ENCODE data around the gene SNRNP48. TPM values are rescaled to one million over a fixed set of nuclear protein-coding genes. Genes with fewer than 3 reads are reported as not detected.
A peak's percentile ranks its signal among the peaks of the same experiment; 100 is the strongest.

SNRNP48 gene
- total and polyA plus RNA-seq, 4 donors, result 4.6 to 23.9 (median 6.7) TPM

DNA sequence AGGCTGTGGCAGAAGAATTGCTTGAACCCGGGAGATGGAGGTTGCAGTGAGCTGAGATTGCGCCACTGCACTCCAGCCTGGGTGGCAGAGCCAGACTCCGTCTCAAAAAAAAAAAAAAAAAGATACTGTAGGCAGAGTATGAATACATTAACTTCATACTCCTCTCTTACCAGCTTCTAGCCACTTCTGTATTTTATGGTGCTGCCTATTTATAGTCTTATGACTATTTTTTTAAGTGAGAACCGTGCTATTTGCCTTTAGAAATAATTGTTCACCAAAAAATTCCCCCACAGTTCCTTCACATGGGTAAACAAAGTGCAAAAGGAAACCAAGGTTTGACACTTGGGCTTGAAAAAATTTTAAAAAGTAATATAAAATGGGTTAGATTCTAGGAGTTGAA, 1.5 kb upstream of the SNRNP48 start:
- no peak overlapping the region for H3K27ac ChIP-seq (ENCODE audit: low read depth in 1 of 2, low read length in 1 of 2)
- peaks cover 0 to 5% (median 0%) of the 10 kb centered on the region in 4 donors for H3K36me3 ChIP-seq (ENCODE audit: control insufficient read depth in 4 of 4, insufficient read depth in 4 of 4, low read length in 4 of 4)
- H3K9me3 ChIP-seq (ENCODE audit: control insufficient read depth in 4 of 4, insufficient read depth in 3 of 4, low read length in 3 of 4), result peaks cover 0 to 4% (median 0%) of the 10 kb centered on the region in 4 donors
- TF ChIP-seq, protein P1, sequence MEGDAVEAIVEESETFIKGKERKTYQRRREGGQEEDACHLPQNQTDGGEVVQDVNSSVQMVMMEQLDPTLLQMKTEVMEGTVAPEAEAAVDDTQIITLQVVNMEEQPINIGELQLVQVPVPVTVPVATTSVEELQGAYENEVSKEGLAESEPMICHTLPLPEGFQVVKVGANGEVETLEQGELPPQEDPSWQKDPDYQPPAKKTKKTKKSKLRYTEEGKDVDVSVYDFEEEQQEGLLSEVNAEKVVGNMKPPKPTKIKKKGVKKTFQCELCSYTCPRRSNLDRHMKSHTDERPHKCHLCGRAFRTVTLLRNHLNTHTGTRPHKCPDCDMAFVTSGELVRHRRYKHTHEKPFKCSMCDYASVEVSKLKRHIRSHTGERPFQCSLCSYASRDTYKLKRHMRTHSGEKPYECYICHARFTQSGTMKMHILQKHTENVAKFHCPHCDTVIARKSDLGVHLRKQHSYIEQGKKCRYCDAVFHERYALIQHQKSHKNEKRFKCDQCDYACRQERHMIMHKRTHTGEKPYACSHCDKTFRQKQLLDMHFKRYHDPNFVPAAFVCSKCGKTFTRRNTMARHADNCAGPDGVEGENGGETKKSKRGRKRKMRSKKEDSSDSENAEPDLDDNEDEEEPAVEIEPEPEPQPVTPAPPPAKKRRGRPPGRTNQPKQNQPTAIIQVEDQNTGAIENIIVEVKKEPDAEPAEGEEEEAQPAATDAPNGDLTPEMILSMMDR (IDR thresholded peaks at IDR 0.05; ENCODE audit: control extremely low read depth, extremely low read depth), result no peak
- peaks cover 0 to 2% (median 0%) of the 10 kb centered on the region in 3 donors for H3K27me3 ChIP-seq (ENCODE audit: control insufficient read depth in 3 of 3, insufficient read depth in 3 of 3, low read length in 2 of 3)
- DNase-seq (no peak), ATAC-seq (ENCODE audit: insufficient read depth, low FRiP score) (no peak)
- peaks cover 0 to 11% (median 2%) of the 10 kb centered on the region in 5 donors for H3K4me1 ChIP-seq (ENCODE audit: control insufficient read depth in 5 of 5, insufficient read depth in 5 of 5, low read length in 5 of 5)
- no peak overlapping the region for H3K4me3 ChIP-seq
- no peak overlapping the region for H3K9ac ChIP-seq (ENCODE audit: insufficient read depth in 1 of 2, low read length in 2 of 2)
- 65 to 67% methylated on average over 4 of the region's 4 CpGs for WGBS, 2 donors

DNA sequence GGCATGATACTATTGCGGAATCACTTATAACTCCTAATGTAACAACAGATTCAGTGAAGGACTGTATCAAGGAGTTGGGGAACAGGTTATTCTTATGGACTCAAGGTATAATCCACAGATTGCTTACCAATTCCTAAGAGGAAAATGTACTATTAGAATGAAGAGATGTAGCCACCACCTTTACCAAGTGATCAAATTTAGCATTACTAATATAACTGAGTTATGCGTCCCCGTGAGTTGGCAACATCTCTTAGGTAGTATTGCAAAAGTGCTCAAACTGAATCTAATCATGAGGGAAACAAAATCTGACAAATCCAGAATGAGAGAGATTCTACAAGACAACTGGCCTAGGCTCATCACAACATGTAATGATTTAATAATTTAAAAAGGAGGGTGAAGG, 777 bp upstream of the SNRNP48 start:
- Histone ChIP-seq H3K9me3 (ENCODE audit: control insufficient read depth in 4 of 4, insufficient read depth in 3 of 4, low read length in 3 of 4) (peaks cover 0 to 4% (median 0%) of the 10 kb centered on the region in 4 donors), H3K4me3 (no peak overlapping the region), H3K4me1 (ENCODE audit: control insufficient read depth in 5 of 5, insufficient read depth in 5 of 5, low read length in 5 of 5) (peaks cover 0 to 11% (median 2%) of the 10 kb centered on the region in 5 donors), H3K27me3 (ENCODE audit: control insufficient read depth in 3 of 3, insufficient read depth in 3 of 3, low read length in 2 of 3) (peaks cover 0 to 2% (median 0%) of the 10 kb centered on the region in 3 donors), H3K27ac (ENCODE audit: low read depth in 1 of 2, low read length in 1 of 2) (no peak overlapping the region), H3K36me3 (ENCODE audit: control insufficient read depth in 4 of 4, insufficient read depth in 4 of 4, low read length in 4 of 4) (peaks cover 0 to 2% (median under 1%) of the 10 kb centered on the region in 4 donors), H3K9ac (ENCODE audit: insufficient read depth in 1 of 2, low read length in 2 of 2) (peak overlapping the region in 1 of 2 donors; percentile 69)
- no peak for DNase-seq
- WGBS, 2 donors, result 79 to 81% methylated on average over 3 of the region's 3 CpGs
- TF ChIP-seq, protein P1 (IDR thresholded peaks at IDR 0.05; ENCODE audit: control extremely low read depth, extremely low read depth), result no peak
- no peak for ATAC-seq (ENCODE audit: insufficient read depth, low FRiP score)

DNA sequence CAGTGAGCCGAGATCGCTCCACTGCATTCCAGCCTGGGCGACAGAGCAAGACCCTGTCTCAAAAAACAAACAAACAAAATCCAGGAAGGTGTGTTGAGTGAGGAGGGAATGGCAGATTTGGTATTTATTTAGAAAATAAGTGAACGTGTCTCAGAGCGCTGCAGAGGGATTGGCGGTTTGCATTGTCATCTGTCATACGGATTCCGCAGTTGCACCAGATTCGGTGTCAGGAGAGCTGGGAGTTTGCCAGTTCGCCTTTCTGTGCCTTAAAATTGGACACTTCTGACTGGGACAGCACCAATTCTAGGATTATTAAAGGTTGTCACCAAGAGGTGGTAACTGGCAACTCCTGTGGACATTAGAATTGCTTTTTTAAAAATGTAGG, 912 bp downstream of the SNRNP48 start:
- TF ChIP-seq, protein P1 (IDR thresholded peaks at IDR 0.05; ENCODE audit: control extremely low read depth, extremely low read depth), result no peak
- Histone ChIP-seq H3K9me3 (ENCODE audit: control insufficient read depth in 4 of 4, insufficient read depth in 3 of 4, low read length in 3 of 4) (no peaks in the 10 kb centered on the region), H3K36me3 (ENCODE audit: control insufficient read depth in 4 of 4, insufficient read depth in 4 of 4, low read length in 4 of 4) (peaks cover 0 to 18% (median 7%) of the 10 kb centered on the region in 4 donors), H3K9ac (ENCODE audit: insufficient read depth in 1 of 2, low read length in 2 of 2) (peak overlapping the region; percentile 23 to 53), H3K4me3 (peak overlapping the region; percentile 87), H3K27me3 (ENCODE audit: control insufficient read depth in 3 of 3, insufficient read depth in 3 of 3, low read length in 2 of 3) (no peaks in the 10 kb centered on the region), H3K27ac (ENCODE audit: low read depth in 1 of 2, low read length in 1 of 2) (peak overlapping the region in 1 of 2 donors; percentile 87), H3K4me1 (ENCODE audit: control insufficient read depth in 5 of 5, insufficient read depth in 5 of 5, low read length in 5 of 5) (peaks cover 0 to 11% (median 2%) of the 10 kb centered on the region in 5 donors)
- DNase-seq, result peak in 2 of 3 donors; percentile 28 to 29
- 19 to 21% methylated on average over 10 of the region's 10 CpGs for WGBS, 2 donors
- no peak for ATAC-seq (ENCODE audit: insufficient read depth, low FRiP score)

GRCh38 chr6:7591770-7592169, 1.8 kb downstream of the SNRNP48 start:
- no peak for ATAC-seq (ENCODE audit: insufficient read depth, low FRiP score)
- Histone ChIP-seq H3K36me3 (ENCODE audit: control insufficient read depth in 4 of 4, insufficient read depth in 4 of 4, low read length in 4 of 4) (peaks cover 0 to 19% (median 8%) of the 10 kb centered on the region in 4 donors), H3K4me3 (no peak overlapping the region), H3K9ac (ENCODE audit: insufficient read depth in 1 of 2, low read length in 2 of 2) (no peak overlapping the region), H3K9me3 (ENCODE audit: control insufficient read depth in 4 of 4, insufficient read depth in 3 of 4, low read length in 3 of 4) (no peaks in the 10 kb centered on the region), H3K27ac (ENCODE audit: low read depth in 1 of 2, low read length in 1 of 2) (no peak overlapping the region), H3K4me1 (ENCODE audit: control insufficient read depth in 5 of 5, insufficient read depth in 5 of 5, low read length in 5 of 5) (peaks cover 0 to 11% (median 2%) of the 10 kb centered on the region in 5 donors), H3K27me3 (ENCODE audit: control insufficient read depth in 3 of 3, insufficient read depth in 3 of 3, low read length in 2 of 3) (no peaks in the 10 kb centered on the region)
- no peak for DNase-seq
- TF ChIP-seq, protein P1 (IDR thresholded peaks at IDR 0.05; ENCODE audit: control extremely low read depth, extremely low read depth), result no peak
- WGBS, 2 donors, result 97 to 98% methylated on average over 5 of the region's 5 CpGs

Data from lung (tissue), 12 donors.